Neural progenitor cell (in vitro differentiated cells): ENCODE measurements around the gene NRGN. TPM values are rescaled to one million over a fixed set of nuclear protein-coding genes. Genes with fewer than 3 reads are reported as not detected.

Source experiments
- DNase-seq: peaks from one replicate; pipeline ENCODE4 v3.0.0-alpha.2; 2016; ENCODE audit warnings: low spot score
- H2AFZ ChIP-seq: fragments of 200-600 bp; sonication (generic); replicated peaks from 2 replicates; pipeline ENCODE4 v1.6.1; 2016; ENCODE audit warnings: antibody characterized with exemption
- H3F3A ChIP-seq: fragments of 200-600 bp; sonication (generic); 2 replicates; pipeline ENCODE4 v1.6.1; 2016; ENCODE audit warnings: antibody characterized with exemption, low read depth
- H3K27ac ChIP-seq: fragments of 200-600 bp; sonication (generic); 2 replicates; pipeline ENCODE4 v1.5.1; 2016; ENCODE audit warnings: mild to moderate bottlenecking
- H3K27me3 ChIP-seq: fragments of 200-600 bp; sonication (generic); 2 replicates; pipeline ENCODE4 v1.6.1; 2016; ENCODE audit warnings: mild to moderate bottlenecking, moderate library complexity
- H3K36me3 ChIP-seq: fragments of 200-600 bp; sonication (generic); 2 replicates; pipeline ENCODE4 v1.5.1; 2016
- H3K4me1 ChIP-seq: fragments of 200-600 bp; sonication (generic); 2 replicates; pipeline ENCODE4 v1.6.1; 2016; ENCODE audit warnings: mixed run types
- H3K4me2 ChIP-seq: fragments of 200-600 bp; sonication (generic); 2 replicates; pipeline ENCODE4 v1.6.1; 2016
- H3K4me3 ChIP-seq: fragments of 200-600 bp; sonication (generic); 2 replicates; pipeline ENCODE4 v1.5.1; 2016
- H3K79me2 ChIP-seq: fragments of 200-600 bp; sonication (generic); 2 replicates; pipeline ENCODE4 v1.6.1; 2016; ENCODE audit warnings: low read depth
- H3K9ac ChIP-seq: fragments of 200-600 bp; sonication (generic); 2 replicates; pipeline ENCODE4 v1.6.1; 2016
- H3K9me3 ChIP-seq: fragments of 200-600 bp; sonication (generic); 2 replicates; pipeline ENCODE4 v1.5.1; 2016; ENCODE audit warnings: low read depth
- H4K20me1 ChIP-seq: fragments of 200-600 bp; sonication (generic); 2 replicates; pipeline ENCODE4 v1.6.1; 2016; ENCODE audit warnings: low read depth
- H3K27ac Mint-ChIP-seq: 3 replicates; pipeline ENCODE4 v1.8.0; 2021; ENCODE audit warnings: mixed read lengths
- H3K27me3 Mint-ChIP-seq: 2 replicates; pipeline ENCODE4 v1.8.0; 2022; ENCODE audit warnings: low read depth, mild to moderate bottlenecking, inconsistent platforms, moderate library complexity, mixed read lengths; ENCODE audit not compliant: insufficient read depth
- H3K36me3 Mint-ChIP-seq: 3 replicates; pipeline ENCODE4 v1.8.0; 2021; ENCODE audit warnings: mixed read lengths
- H3K4me1 Mint-ChIP-seq: 3 replicates; pipeline ENCODE4 v1.8.0; 2021; ENCODE audit warnings: mixed read lengths
- H3K4me3 Mint-ChIP-seq: 3 replicates; pipeline ENCODE4 v1.8.0; 2021; ENCODE audit warnings: mild to moderate bottlenecking, moderate library complexity, mixed read lengths
- H3K9me3 Mint-ChIP-seq: 3 replicates; pipeline ENCODE4 v1.8.0; 2020; ENCODE audit warnings: mixed read lengths
- EZH2 ChIP-seq: fragments of 200-600 bp; sonication (generic); IDR thresholded peaks from 2 replicates; pipeline ENCODE4 v1.6.1; 2017; ENCODE audit warnings: antibody characterized with exemption, mild to moderate bottlenecking, moderate library complexity
- EZH2phosphoT487 ChIP-seq: fragments of 200-600 bp; sonication (generic); IDR thresholded peaks from 2 replicates; pipeline ENCODE4 v1.6.1; 2017; ENCODE audit warnings: antibody characterized with exemption
- total RNA-seq: library from RNA; depleted of rRNA; stranded (reverse); fragments of >200 nt; gene quantifications from 2 replicates; pipeline ENCODE4 v1.2.3, GENCODE V29; 2015; ENCODE audit warnings: low replicate concordance
- TF ChIP-seq, protein P1 (sequence below): fragments of 200-600 bp; sonication (generic); IDR thresholded peaks from 2 replicates; pipeline ENCODE4 v1.5.1; 2017; ENCODE audit warnings: antibody characterized with exemption, mild to moderate bottlenecking

The NRGN gene
- total RNA-seq, 1 donor from 2014 or later: 0.39 TPM

DNA sequence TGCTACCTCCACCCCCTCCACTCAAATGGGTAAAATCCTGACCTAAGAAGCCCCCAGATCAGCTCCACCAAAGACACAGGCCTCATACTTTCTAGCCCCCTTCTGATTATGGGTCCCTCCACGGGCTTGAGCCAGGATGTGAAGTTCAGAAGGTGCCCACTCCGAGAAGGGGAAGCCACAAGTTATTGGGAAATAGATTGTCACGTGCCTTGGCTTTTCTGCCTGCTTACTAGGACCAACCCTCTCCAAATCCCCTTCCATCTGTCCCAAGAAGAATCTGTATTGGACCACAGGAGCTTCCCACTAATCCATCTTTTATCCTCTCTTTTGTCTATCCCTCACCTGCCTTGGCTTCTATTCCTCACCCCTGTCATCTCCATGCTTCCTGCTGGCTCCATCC, 3.0 kb upstream of the NRGN start:
- TF ChIP-seq EZH2phosphoT487 (no peak), EZH2 (no peak)
- TF ChIP-seq, protein P1, sequence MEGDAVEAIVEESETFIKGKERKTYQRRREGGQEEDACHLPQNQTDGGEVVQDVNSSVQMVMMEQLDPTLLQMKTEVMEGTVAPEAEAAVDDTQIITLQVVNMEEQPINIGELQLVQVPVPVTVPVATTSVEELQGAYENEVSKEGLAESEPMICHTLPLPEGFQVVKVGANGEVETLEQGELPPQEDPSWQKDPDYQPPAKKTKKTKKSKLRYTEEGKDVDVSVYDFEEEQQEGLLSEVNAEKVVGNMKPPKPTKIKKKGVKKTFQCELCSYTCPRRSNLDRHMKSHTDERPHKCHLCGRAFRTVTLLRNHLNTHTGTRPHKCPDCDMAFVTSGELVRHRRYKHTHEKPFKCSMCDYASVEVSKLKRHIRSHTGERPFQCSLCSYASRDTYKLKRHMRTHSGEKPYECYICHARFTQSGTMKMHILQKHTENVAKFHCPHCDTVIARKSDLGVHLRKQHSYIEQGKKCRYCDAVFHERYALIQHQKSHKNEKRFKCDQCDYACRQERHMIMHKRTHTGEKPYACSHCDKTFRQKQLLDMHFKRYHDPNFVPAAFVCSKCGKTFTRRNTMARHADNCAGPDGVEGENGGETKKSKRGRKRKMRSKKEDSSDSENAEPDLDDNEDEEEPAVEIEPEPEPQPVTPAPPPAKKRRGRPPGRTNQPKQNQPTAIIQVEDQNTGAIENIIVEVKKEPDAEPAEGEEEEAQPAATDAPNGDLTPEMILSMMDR: no peak
- Histone ChIP-seq H3K4me2 (no peak overlapping the region), H4K20me1 (peaks cover 12% of the 10 kb centered on the region), H3K27ac (no peak overlapping the region), H3F3A (peaks cover 19% of the 10 kb centered on the region), H2AFZ (no peak overlapping the region), H3K36me3 (no peaks in the 10 kb centered on the region), H3K79me2 (no peaks in the 10 kb centered on the region), H3K4me1 (peaks cover 24% of the 10 kb centered on the region), H3K9ac (no peak overlapping the region), H3K27me3 (peaks cover 76% of the 10 kb centered on the region), H3K4me3 (no peak overlapping the region), H3K9me3 (no peaks in the 10 kb centered on the region)
- Mint-ChIP-seq H3K27ac (no peak overlapping the region), H3K36me3 (no peaks in the 10 kb centered on the region), H3K4me1 (peaks cover 37% of the 10 kb centered on the region), H3K4me3 (no peak overlapping the region), H3K9me3 (no peaks in the 10 kb centered on the region), H3K27me3 (peaks cover 14% of the 10 kb centered on the region)
- DNase-seq: no peak

DNA sequence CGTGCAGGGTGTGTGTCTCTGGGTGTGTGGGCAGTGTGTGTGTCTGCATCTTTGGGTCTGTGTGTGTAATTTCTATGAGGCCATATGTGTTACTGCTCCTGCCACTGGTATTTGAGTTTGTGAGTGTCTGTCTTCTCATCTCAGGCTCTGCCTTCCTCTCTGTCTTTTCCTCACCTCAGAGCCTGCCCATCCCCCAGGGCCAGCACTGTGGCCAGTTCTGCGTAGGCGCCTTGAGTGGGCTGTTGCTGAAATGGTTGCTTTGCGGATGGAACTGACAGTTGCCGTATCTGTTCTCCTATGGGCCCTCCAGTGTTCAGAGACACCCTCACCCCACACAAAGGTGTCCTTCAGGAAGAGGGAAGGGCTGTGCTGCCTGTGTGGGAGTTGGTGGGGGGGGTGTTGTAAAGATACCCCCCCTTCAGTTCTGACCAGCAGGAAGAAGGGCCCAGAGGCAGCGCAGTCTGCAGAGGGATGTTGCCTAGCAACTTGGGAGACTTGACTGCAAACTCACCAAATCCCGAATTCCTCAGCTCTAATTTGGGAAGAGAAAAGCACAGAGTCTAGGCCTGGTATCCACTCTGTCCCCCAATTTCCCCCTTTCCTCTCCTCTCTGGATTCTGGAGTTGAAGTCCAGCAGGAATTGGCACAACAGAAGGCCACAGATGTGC, 2.0 kb upstream of the NRGN start:
- H3K27ac ChIP-seq: no peak overlapping the region
- peak overlapping the region; percentile 35 for H3K4me2 ChIP-seq
- no peaks in the 10 kb centered on the region for H3K79me2 ChIP-seq
- no peak overlapping the region for H3K9ac ChIP-seq
- Mint-ChIP-seq H3K9me3 (no peaks in the 10 kb centered on the region), H3K4me3 (peak overlapping the region; percentile 69), H3K36me3 (no peaks in the 10 kb centered on the region), H3K27ac (peak overlapping the region; percentile 86), H3K27me3 (peaks cover 16% of the 10 kb centered on the region), H3K4me1 (peaks cover 37% of the 10 kb centered on the region)
- no peaks in the 10 kb centered on the region for H3K36me3 ChIP-seq
- TF ChIP-seq EZH2: no peak
- TF ChIP-seq EZH2phosphoT487: no peak
- TF ChIP-seq, protein P1: no peak
- H3F3A ChIP-seq: peaks cover 19% of the 10 kb centered on the region
- no peaks in the 10 kb centered on the region for H3K9me3 ChIP-seq
- peaks cover 16% of the 10 kb centered on the region for H4K20me1 ChIP-seq
- no peak overlapping the region for H2AFZ ChIP-seq
- H3K4me1 ChIP-seq: peaks cover 24% of the 10 kb centered on the region
- peaks cover 86% of the 10 kb centered on the region for H3K27me3 ChIP-seq
- DNase-seq: peak; percentile 42
- no peak overlapping the region for H3K4me3 ChIP-seq

DNA sequence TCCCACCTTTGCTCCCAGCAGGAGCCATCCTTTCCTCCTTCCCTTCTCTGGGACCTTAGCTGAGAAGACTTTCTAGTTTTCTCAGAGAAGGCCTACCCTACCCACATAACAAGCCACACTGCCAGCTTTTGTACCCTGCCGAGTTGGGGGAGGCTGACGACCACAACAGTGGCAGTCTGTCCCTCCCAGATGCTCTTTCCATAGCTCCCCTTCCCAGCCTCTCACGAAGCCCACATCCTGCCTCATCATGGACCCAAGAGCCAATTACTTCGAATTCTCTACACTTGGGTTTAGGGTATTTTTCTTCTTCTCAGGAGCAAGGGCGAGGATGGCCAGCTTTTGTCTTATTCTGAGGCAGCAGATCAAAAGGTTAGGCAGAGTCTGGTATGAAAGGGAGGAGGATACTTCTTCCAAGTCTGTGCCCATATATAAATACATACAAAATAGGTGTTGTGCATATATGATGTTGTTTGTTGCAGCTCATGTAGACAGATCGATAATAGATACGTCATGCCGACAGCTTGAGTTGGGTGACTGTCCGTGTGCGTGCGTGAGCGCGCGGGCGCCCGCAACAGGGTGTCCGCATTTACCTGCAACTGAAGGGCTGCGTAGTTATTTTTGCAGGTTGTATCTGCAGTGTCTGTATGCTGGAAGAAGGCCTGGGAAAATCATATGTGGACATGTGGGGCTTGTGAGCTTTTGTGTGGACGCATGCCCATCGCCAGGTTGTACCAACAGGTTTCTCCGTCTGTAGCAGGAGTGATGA, 846 bp upstream of the NRGN start:
- peaks cover 27% of the 10 kb centered on the region for H4K20me1 ChIP-seq
- H3K4me1 Mint-ChIP-seq: peaks cover 40% of the 10 kb centered on the region
- H2AFZ ChIP-seq: peak overlapping the region; percentile 82
- peak overlapping the region; percentile 76 for H3K4me2 ChIP-seq
- H3F3A ChIP-seq: peaks cover 19% of the 10 kb centered on the region
- peak overlapping the region; percentile 29 for H3K27ac Mint-ChIP-seq
- no peak for DNase-seq
- peak overlapping the region; percentile 69 for H3K4me3 ChIP-seq
- H3K36me3 ChIP-seq: no peaks in the 10 kb centered on the region
- H3K27me3 Mint-ChIP-seq: peaks cover 17% of the 10 kb centered on the region
- peaks cover 4% of the 10 kb centered on the region for H3K36me3 Mint-ChIP-seq
- no peak for TF ChIP-seq EZH2phosphoT487
- no peak for TF ChIP-seq EZH2
- TF ChIP-seq, protein P1: no peak
- peaks cover 4% of the 10 kb centered on the region for H3K9me3 Mint-ChIP-seq
- H3K27me3 ChIP-seq: peaks cover 95% of the 10 kb centered on the region
- no peaks in the 10 kb centered on the region for H3K9me3 ChIP-seq
- no peaks in the 10 kb centered on the region for H3K79me2 ChIP-seq
- H3K9ac ChIP-seq: no peak overlapping the region
- H3K4me3 Mint-ChIP-seq: peak overlapping the region; percentile 89
- H3K27ac ChIP-seq: no peak overlapping the region
- H3K4me1 ChIP-seq: peaks cover 24% of the 10 kb centered on the region
